HepG2 (cell line): ENCODE data around the gene CDR2L. TPM values are rescaled to one million over a fixed set of nuclear protein-coding genes. Genes with fewer than 3 reads are reported as not detected.

Experiments used
- ATAC-seq: fragments of 200-7000 bp; cut with Tn5 transposase; 3 replicates; pipeline ENCODE4 v1.9.1; 2020; ENCODE audit warnings: mild to moderate bottlenecking, moderate library complexity
- BruUV-seq: library from RNA; stranded (reverse); fragments of 400-500 nt; replicated peaks from 2 replicates; lab custom pipeline; 2021; lab: Mats Ljungman, UMichigan
- CTCF ChIA-PET: fragments of 300-600 bp; formaldehyde crosslinking; extraction: SDS; loops from one replicate; lab custom pipeline; 2021; ENCODE audit warnings: low total read pairs, inconsistent platforms, low intra/inter-chr PET ratio; lab: Yijun Ruan, JAX
- POLR2A ChIA-PET: fragments of 350-600 bp; sonication (Branson Sonifier 250); formaldehyde crosslinking; loops from one replicate; lab custom pipeline; 2020; ENCODE audit warnings: antibody characterized with exemption, inconsistent platforms; lab: Yijun Ruan, JAX
- DNase-seq: peaks from one replicate; pipeline ENCODE4 v3.0.0-alpha.2; 2015; ENCODE audit warnings: low spot score
- FAIRE-seq: peaks from 3 replicates; lab custom pipeline; 2011; peaks lifted over from hg19 to GRCh38; lab: Jason Lieb, UNC
- H2AFZ ChIP-seq: one replicate; pipeline ENCODE4 v1.6.1; 2011; ENCODE audit warnings: low read length, inconsistent platforms
- H3K27ac ChIP-seq: fragments of 300-600 bp; 3 replicates; pipeline ENCODE4 v1.8.0; 2011; ENCODE audit warnings: mixed run types, mild to moderate bottlenecking, mixed read lengths, low read length, inconsistent platforms; ENCODE audit not compliant: insufficient read depth; ENCODE audit errors: extremely low read length
- H3K27me3 ChIP-seq, 2 experiments: fragments of 200-600 bp in 1 of 2; 2 replicates in 1 of 2; 3 replicates in 1 of 2; pipeline versions ENCODE4 v1.6.0 to v1.8.0; 2011; ENCODE audit warnings: low read length in 2 of 2, mild to moderate bottlenecking in 2 of 2, moderate library complexity in 2 of 2, inconsistent platforms in 1 of 2; ENCODE audit not compliant: insufficient read depth in 2 of 2, control insufficient read depth in 1 of 2
- H3K36me3 ChIP-seq, 2 experiments: fragments of 200-600 bp in 1 of 2; replicated peaks in 1 of 2; 2 replicates in 1 of 2; 3 replicates in 1 of 2; pipeline versions ENCODE4 v1.5.1 to v1.8.0; 2011; ENCODE audit warnings: low read length in 2 of 2, inconsistent platforms in 1 of 2; ENCODE audit not compliant: insufficient read depth in 2 of 2, control insufficient read depth in 1 of 2
- H3K4me1 ChIP-seq: 2 replicates; pipeline ENCODE4 v1.5.1; 2012; ENCODE audit warnings: low read length, inconsistent platforms; ENCODE audit not compliant: insufficient read depth
- H3K4me2 ChIP-seq: 2 replicates; pipeline ENCODE4 v1.6.0; 2011; ENCODE audit warnings: low read depth, low read length, inconsistent platforms
- H3K4me3 ChIP-seq, 3 experiments: fragments of 200-600 bp in 1 of 3; sonication (generic), shearing (Covaris generic) in 1 of 3; replicated peaks in 1 of 3; 2 replicates each; pipeline ENCODE4 v1.5.1; 2011 to 2016; ENCODE audit warnings: low read length in 3 of 3, inconsistent platforms in 2 of 3, low read depth in 2 of 3, mild to moderate bottlenecking in 2 of 3, control low read depth in 1 of 3, mixed read lengths in 1 of 3; ENCODE audit not compliant: insufficient read depth in 1 of 3
- H3K79me2 ChIP-seq: one replicate; pipeline ENCODE4 v1.6.1; 2011; ENCODE audit warnings: low read length, inconsistent platforms; ENCODE audit not compliant: insufficient read depth
- H3K9ac ChIP-seq: 2 replicates; pipeline ENCODE4 v1.6.0; 2011; ENCODE audit warnings: mild to moderate bottlenecking, low read depth, low read length, inconsistent platforms; ENCODE audit not compliant: insufficient read depth
- H3K9me3 ChIP-seq: 2 replicates; pipeline ENCODE4 v1.5.1; 2012; ENCODE audit warnings: mild to moderate bottlenecking, low read length
- H4K20me1 ChIP-seq: 2 replicates; pipeline ENCODE4 v1.6.0; 2011; ENCODE audit warnings: inconsistent platforms, mild to moderate bottlenecking, low read length, moderate library complexity; ENCODE audit not compliant: insufficient read depth
- CEBPB ChIP-seq: IDR thresholded peaks from 2 replicates; pipeline ENCODE4 v1.6.1; 2011; ENCODE audit warnings: low read depth, low read length, improper control_type of control experiment, borderline replicate concordance
- CEBPG ChIP-seq: IDR thresholded peaks from 2 replicates; pipeline ENCODE4 v1.6.1; 2016
- DPF2 ChIP-seq: sonication (generic); formaldehyde crosslinking; IDR thresholded peaks from 2 replicates; pipeline ENCODE4 v1.4.0; 2020; ENCODE audit warnings: mild to moderate bottlenecking, low read depth, missing genetic modification reagents, borderline replicate concordance
- GTF2F1 ChIP-seq: fragments of 150-350 bp; IDR thresholded peaks from 2 replicates; pipeline ENCODE4 v1.6.1; 2014; ENCODE audit warnings: low read length
- KMT2A ChIP-seq: sonication (generic); formaldehyde crosslinking; IDR thresholded peaks from 2 replicates; pipeline ENCODE4 v1.4.0; 2020; ENCODE audit warnings: missing genetic modification reagents
- NCOA2 ChIP-seq: sonication (generic); formaldehyde crosslinking; IDR thresholded peaks from 2 replicates; pipeline ENCODE4 v1.8.0; 2022; ENCODE audit warnings: inconsistent platforms
- NFE2 ChIP-seq: sonication (generic); formaldehyde crosslinking; IDR thresholded peaks from 2 replicates; pipeline ENCODE4 v1.4.0; 2020; ENCODE audit warnings: missing genetic modification reagents
- SALL2 ChIP-seq: sonication (generic); formaldehyde crosslinking; IDR thresholded peaks from 2 replicates; pipeline ENCODE4 v1.8.1; 2023; ENCODE audit warnings: mild to moderate bottlenecking, missing genetic modification reagents, inconsistent platforms
- SOX13 ChIP-seq, 3 experiments: fragments of 450-650 bp in 1 of 3; sonication (generic) in 1 of 3; formaldehyde crosslinking in 1 of 3; IDR thresholded peaks in 2 of 3; conservative IDR thresholded peaks in 1 of 3; 2 replicates each; pipeline versions ENCODE4 v1.5.0 to v1.6.1; 2016 to 2020; ENCODE audit warnings: antibody characterized with exemption in 1 of 3, mild to moderate bottlenecking in 1 of 3, missing compliant biosample characterization in 1 of 3, missing genetic modification reagents in 1 of 3, moderate library complexity in 1 of 3
- TEAD3 ChIP-seq: optimal IDR thresholded peaks from 2 replicates; pipeline ENCODE3; 2016; ENCODE audit warnings: borderline replicate concordance
- ZFP82 ChIP-seq: sonication (generic); formaldehyde crosslinking; IDR thresholded peaks from 2 replicates; pipeline ENCODE4 v1.5.1; 2020; ENCODE audit warnings: mild to moderate bottlenecking, missing genetic modification reagents, borderline replicate concordance
- ZFYVE20 ChIP-seq: sonication (generic); formaldehyde crosslinking; IDR thresholded peaks from 2 replicates; pipeline ENCODE4 v1.8.0; 2023; ENCODE audit warnings: low read depth, mild to moderate bottlenecking, moderate library complexity, missing genetic modification reagents, borderline replicate concordance
- ZNF460 ChIP-seq: sonication (generic); formaldehyde crosslinking; IDR thresholded peaks from 2 replicates; pipeline ENCODE4 v1.5.1; 2020; ENCODE audit warnings: missing genetic modification reagents, mild to moderate bottlenecking, borderline replicate concordance
- WGBS: methylation state at CpG from one replicate; pipeline ENCODE4 v1.1.6; 2017; ENCODE audit warnings: low lambda C conversion rate; 5-methylcytosine and 5-hydroxymethylcytosine counted together
- in situ Hi-C: cut with HindIII; loops from 2 replicates; pipeline ENCODE4 v1.10.0; 2017; ENCODE audit warnings: low pct_unique_long_range_greater_than_20kb; ENCODE audit not compliant: extremely low pct_ligation_motif_present
- intact Hi-C: fragments of 100-400 bp; cut with micrococcal nuclease; formaldehyde crosslinking; loops from one replicate; pipeline ENCODE4 v1.10.0; 2022; ENCODE audit not compliant: unreplicated experiment
- polyA plus RNA-seq, 8 experiments: library from polyadenylated mRNA; depleted of rRNA in 3 of 8; stranded (reverse) in 7 of 8; unstranded in 1 of 8; fragments of >200 nt; fragmentation: Illumina TruSeq in 4 of 8; extraction: Trizol in 4 of 8; gene quantifications; 2 replicates each; pipeline versions ENCODE4 v1.2.1 to v1.2.3, GENCODE V29; 2011 to 2016; ENCODE audit warnings: low read depth in 4 of 8, missing spikeins in 1 of 8, mixed read lengths in 1 of 8; ENCODE audit not compliant: insufficient read depth in 1 of 8
- total RNA-seq, 5 experiments: library from RNA; depleted of rRNA; stranded (reverse); fragments of >200 nt; fragmentation: Illumina TruSeq; extraction: Trizol; gene quantifications; 2 replicates each; pipeline ENCODE4 v1.2.3, GENCODE V29; 2016; ENCODE audit warnings: low read depth in 1 of 5
- TF ChIP-seq, protein P1 (sequence below): sonication (generic); formaldehyde crosslinking; IDR thresholded peaks from 2 replicates; pipeline ENCODE4 v1.4.0; 2020; ENCODE audit warnings: missing genetic modification reagents, borderline replicate concordance

CDR2L gene
- total and polyA plus RNA-seq, 2 of the 13 experiments (the other 11 are each of a cell fraction or from before 2014, with no cell fraction given): 1.9 to 2.1 TPM

DNA sequence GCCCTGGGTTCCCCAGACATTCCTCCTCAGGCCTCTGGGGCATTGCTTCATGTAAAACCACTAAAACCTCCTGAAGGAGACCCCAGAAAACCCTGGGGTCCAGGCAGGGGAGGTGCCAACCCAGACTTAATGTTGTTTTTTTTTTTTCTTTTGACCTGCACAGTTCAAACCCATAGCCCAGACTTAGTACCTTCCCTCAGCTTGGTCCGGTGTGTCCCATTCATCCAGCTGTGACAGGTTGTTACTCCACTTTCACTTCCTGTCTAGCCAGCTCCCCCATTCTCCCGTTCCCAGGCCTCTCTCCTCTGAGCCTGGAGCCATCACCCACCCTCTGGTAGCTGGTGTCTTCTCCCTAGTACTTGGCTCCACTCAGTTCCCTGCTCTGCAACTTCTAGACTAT, 4.8 kb downstream of the CDR2L start:
- H4K20me1 ChIP-seq: no peaks in the 10 kb centered on the region
- no peak overlapping the region for H2AFZ ChIP-seq
- no peaks in the 10 kb centered on the region for H3K9me3 ChIP-seq
- H3K36me3 ChIP-seq: no peaks in the 10 kb centered on the region
- peaks cover 0 to 9% of the 10 kb centered on the region in 2 experiments; a peak in 2 of 5 replicates for H3K27me3 ChIP-seq
- ATAC-seq: 0 out of 3 replicates have a peak, but pooled peaks have one; percentile 2
- no peak for DNase-seq
- peaks cover 51% of the 10 kb centered on the region for H3K4me1 ChIP-seq
- in situ Hi-C loops (no loop called here), intact Hi-C loops (no loop called here)
- FAIRE-seq: no peak
- H3K9ac ChIP-seq: no peak overlapping the region
- TF ChIP-seq KMT2A (CRISPR knock-in tag) (no peak), SALL2 (CRISPR knock-in tag) (0 out of 2 replicates have a peak, but pooled peaks have one; percentile 36), DPF2 (CRISPR knock-in tag) (0 out of 2 replicates have a peak, but pooled peaks have one; percentile 4), ZFP82 (CRISPR knock-in tag) (0 out of 2 replicates have a peak, but pooled peaks have one; percentile 54), ZNF460 (0 out of 2 replicates have a peak, but pooled peaks have one; percentile 15), NCOA2 (CRISPR knock-in tag) (no peak)
- no peak overlapping the region for H3K27ac ChIP-seq
- H3K4me2 ChIP-seq: peak overlapping the region; percentile 49
- WGBS: 18% methylated on average over 2 of the region's 2 CpGs
- ChIA-PET POLR2A (interaction anchor here (0.9 to 2.5 kb wide), 8 partner anchors 15 to 139 kb away, joined by 3 to 36 read pairs (median 4); partner anchors contain the start of genes FDXR, HID1, MRPL58 and NT5C), CTCF (interaction anchor here (1.5 kb wide), 1 partner anchor 32 kb away, joined by 3 read pairs; no protein-coding TSS in a partner anchor)
- H3K79me2 ChIP-seq: no peaks in the 10 kb centered on the region
- no TSS peak for BruUV-seq
- H3K4me3 ChIP-seq: peak overlapping the region in 1 of 3 experiments; percentile 32; a peak in 1 of 6 replicates

- H4K20me1 ChIP-seq: no peaks in the 10 kb centered on the region
- no peak overlapping the region for H3K9ac ChIP-seq
- ChIA-PET CTCF (no interaction called here), POLR2A (interaction anchor here (0.9 to 1.0 kb wide), 3 partner anchors 12 to 19 kb away, joined by 3 to 5 read pairs (median 3); partner anchors contain the start of gene MRPL58)
- no peak for ATAC-seq
- WGBS: 23% methylated on average over 7 of the region's 7 CpGs
- H3K27me3 ChIP-seq: no peaks in the 10 kb centered on the region; a peak in 1 of 5 replicates
- intact Hi-C loops: no loop called here
- H3K27ac ChIP-seq: no peak overlapping the region
- no peak overlapping the region for H3K4me2 ChIP-seq
- in situ Hi-C loops: no loop called here
- H3K4me1 ChIP-seq: peaks cover 38% of the 10 kb centered on the region
- H3K4me3 ChIP-seq: no peak overlapping the region
- BruUV-seq: no TSS peak
- FAIRE-seq: no peak
- H3K79me2 ChIP-seq: no peaks in the 10 kb centered on the region
- peak; percentile 39 for DNase-seq
- no peaks in the 10 kb centered on the region for H3K9me3 ChIP-seq
- no peak overlapping the region for H2AFZ ChIP-seq
- no peaks in the 10 kb centered on the region for H3K36me3 ChIP-seq
- no peak for TF ChIP-seq SOX13 (IDR thresholded peaks at IDR 0.05)
- peak in 1 of 2 experiments; percentile 42; a peak in 2 of 4 replicates for TF ChIP-seq SOX13 (CRISPR knock-in tag; conservative IDR thresholded peaks at IDR 0.05 in 1 of 2, IDR thresholded peaks at IDR 0.05 in 1 of 2)
- TF ChIP-seq, protein P1, sequence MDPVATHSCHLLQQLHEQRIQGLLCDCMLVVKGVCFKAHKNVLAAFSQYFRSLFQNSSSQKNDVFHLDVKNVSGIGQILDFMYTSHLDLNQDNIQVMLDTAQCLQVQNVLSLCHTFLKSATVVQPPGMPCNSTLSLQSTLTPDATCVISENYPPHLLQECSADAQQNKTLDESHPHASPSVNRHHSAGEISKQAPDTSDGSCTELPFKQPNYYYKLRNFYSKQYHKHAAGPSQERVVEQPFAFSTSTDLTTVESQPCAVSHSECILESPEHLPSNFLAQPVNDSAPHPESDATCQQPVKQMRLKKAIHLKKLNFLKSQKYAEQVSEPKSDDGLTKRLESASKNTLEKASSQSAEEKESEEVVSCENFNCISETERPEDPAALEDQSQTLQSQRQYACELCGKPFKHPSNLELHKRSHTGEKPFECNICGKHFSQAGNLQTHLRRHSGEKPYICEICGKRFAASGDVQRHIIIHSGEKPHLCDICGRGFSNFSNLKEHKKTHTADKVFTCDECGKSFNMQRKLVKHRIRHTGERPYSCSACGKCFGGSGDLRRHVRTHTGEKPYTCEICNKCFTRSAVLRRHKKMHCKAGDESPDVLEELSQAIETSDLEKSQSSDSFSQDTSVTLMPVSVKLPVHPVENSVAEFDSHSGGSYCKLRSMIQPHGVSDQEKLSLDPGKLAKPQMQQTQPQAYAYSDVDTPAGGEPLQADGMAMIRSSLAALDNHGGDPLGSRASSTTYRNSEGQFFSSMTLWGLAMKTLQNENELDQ: no peak
- TF ChIP-seq CEBPG (CRISPR knock-in tag): peak; percentile 61
- no peak for TF ChIP-seq ZFYVE20 (CRISPR knock-in tag)
- peak; percentile 46 for TF ChIP-seq TEAD3
- TF ChIP-seq CEBPB: peak; percentile 78; the same call in 1 of the 2 replicates
- no peak for TF ChIP-seq GTF2F1
- no peak for TF ChIP-seq NFE2 (CRISPR knock-in tag)
Measured at GRCh38 chr17:74994440-74994839, 7.0 kb downstream of the CDR2L start.
